ACC112 (cell line): ENCODE results near the gene ADGRG2.

ENCODE experiments used
- H2AFZ ChIP-seq: fragments of 200-600 bp; sonication (generic); one replicate; pipeline ENCODE4 v1.6.0; 2017; ENCODE audit warnings: antibody characterized with exemption, low read length; ENCODE audit not compliant: unreplicated experiment
- H3K27ac ChIP-seq: fragments of 200-600 bp; sonication (generic); 2 replicates; pipeline ENCODE4 v1.5.1; 2014; ENCODE audit warnings: low read depth, mild to moderate bottlenecking, antibody characterized with exemption, low read length, moderate library complexity
- H3K27me3 ChIP-seq: fragments of 200-600 bp; sonication (generic); 2 replicates; pipeline ENCODE4 v1.6.1; 2014; ENCODE audit warnings: mild to moderate bottlenecking, antibody characterized with exemption, low read length, moderate library complexity, mixed read lengths; ENCODE audit not compliant: insufficient read depth
- H3K36me3 ChIP-seq: fragments of 200-600 bp; sonication (generic); 2 replicates; pipeline ENCODE4 v1.6.1; 2016; ENCODE audit warnings: mild to moderate bottlenecking, antibody characterized with exemption, low read length, moderate library complexity, mixed read lengths; ENCODE audit not compliant: insufficient read depth
- H3K4me1 ChIP-seq: fragments of 200-600 bp; sonication (generic); one replicate; pipeline ENCODE4 v1.6.1; 2016; ENCODE audit warnings: low read length, mixed read lengths; ENCODE audit not compliant: insufficient read depth, unreplicated experiment, control insufficient read depth
- H3K4me3 ChIP-seq: fragments of 200-600 bp; sonication (generic); 2 replicates; pipeline ENCODE4 v1.5.1; 2014; ENCODE audit warnings: mild to moderate bottlenecking, low read depth, low read length
- H3K79me2 ChIP-seq: fragments of 200-600 bp; sonication (generic); one replicate; pipeline ENCODE4 v1.6.0; 2016; ENCODE audit warnings: low read length; ENCODE audit not compliant: control insufficient read depth, unreplicated experiment, insufficient read depth

The ADGRG2 gene

GRCh38 chrX:18962329-18962728 lies 159.9 kb downstream of the ADGRG2 start:
- H2AFZ ChIP-seq = no peak overlapping the region
- no peaks in the 10 kb centered on the region for H3K27me3 ChIP-seq
- no peaks in the 10 kb centered on the region for H3K36me3 ChIP-seq
- H3K4me1 ChIP-seq = peaks cover 13% of the 10 kb centered on the region
- H3K79me2 ChIP-seq = peaks cover 9% of the 10 kb centered on the region
- 0 out of 2 replicates have a peak overlapping the region, but pooled peaks have one; percentile 25 for H3K4me3 ChIP-seq
- no peak overlapping the region for H3K27ac ChIP-seq

DNA sequence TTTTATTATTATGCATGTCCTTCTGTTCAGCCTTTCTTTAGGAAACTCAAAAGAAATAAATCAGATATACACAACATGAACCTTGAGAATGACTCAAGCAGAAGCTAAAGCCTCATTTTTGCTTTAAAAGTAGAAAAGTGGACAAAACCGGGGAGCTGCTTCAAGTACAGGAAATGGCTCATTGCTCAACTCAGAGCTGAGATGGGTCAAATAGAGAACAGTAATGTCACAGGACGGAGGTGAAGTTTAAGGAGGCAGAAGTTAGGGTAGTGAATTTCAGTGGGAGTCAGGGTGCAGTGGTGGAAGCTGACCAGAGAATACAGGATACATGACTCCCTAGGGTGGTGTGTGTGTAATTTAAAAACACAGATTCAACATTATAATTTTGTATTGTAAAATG lies 160.6 kb downstream of the ADGRG2 start:
- Histone ChIP-seq H3K79me2 (peaks cover 9% of the 10 kb centered on the region), H3K27me3 (no peaks in the 10 kb centered on the region), H3K27ac (peak overlapping the region; percentile 55), H2AFZ (peak overlapping the region; percentile 38), H3K4me3 (peak overlapping the region; percentile 25; the same call in 1 of the 2 replicates), H3K36me3 (no peaks in the 10 kb centered on the region), H3K4me1 (peaks cover 13% of the 10 kb centered on the region)

GRCh38 chrX:18956303-18957032 lies 165.8 kb downstream of the ADGRG2 start:
- H3K79me2 ChIP-seq = peaks cover 6% of the 10 kb centered on the region
- H3K4me3 ChIP-seq = no peak overlapping the region
- no peaks in the 10 kb centered on the region for H3K27me3 ChIP-seq
- H2AFZ ChIP-seq = no peak overlapping the region
- H3K36me3 ChIP-seq = no peaks in the 10 kb centered on the region
- H3K4me1 ChIP-seq = peaks cover 2% of the 10 kb centered on the region
- no peak overlapping the region for H3K27ac ChIP-seq

DNA sequence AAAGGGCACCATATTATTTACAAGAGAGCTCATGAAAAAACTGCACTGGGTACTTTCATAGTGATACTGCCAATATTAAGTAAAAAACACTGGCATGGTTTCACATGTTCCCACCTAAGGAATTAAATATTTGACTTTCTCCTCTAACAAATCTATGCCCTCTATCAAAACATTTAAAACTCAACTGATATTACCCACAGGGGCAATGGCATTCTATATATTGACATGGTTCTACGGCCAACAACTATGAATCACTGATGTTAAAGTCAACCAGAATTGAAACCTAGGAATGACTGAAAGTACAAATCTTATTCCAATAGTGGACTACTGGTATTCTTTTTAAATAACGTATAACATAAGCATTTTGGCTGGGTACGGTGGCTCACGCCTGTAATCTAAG lies 166.6 kb downstream of the ADGRG2 start:
- Histone ChIP-seq H2AFZ (no peak overlapping the region), H3K36me3 (no peaks in the 10 kb centered on the region), H3K4me1 (no peaks in the 10 kb centered on the region), H3K79me2 (peaks cover 6% of the 10 kb centered on the region), H3K4me3 (no peak overlapping the region), H3K27ac (no peak overlapping the region), H3K27me3 (no peaks in the 10 kb centered on the region)

DNA sequence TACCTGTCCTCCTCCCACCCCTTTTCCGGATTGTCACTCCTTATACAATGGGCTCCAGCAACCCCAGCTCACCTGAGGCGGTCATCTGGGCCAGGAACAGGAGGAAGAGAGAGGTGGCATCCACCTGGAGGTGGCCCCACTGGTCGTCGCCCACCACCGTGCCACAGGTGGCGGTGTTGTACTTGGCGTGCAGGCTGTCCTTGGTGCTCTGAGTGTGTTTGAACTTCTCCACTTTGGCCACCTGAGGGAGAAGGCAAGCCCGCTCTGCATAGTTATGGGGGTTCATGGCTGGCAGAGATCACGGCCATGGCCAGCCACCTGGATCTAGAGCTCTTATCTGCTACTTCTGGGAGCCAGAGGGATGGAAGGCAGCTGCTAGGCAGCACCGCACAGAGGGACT lies 171.2 kb downstream of the ADGRG2 start:
- Histone ChIP-seq H3K79me2 (no peaks in the 10 kb centered on the region), H3K4me1 (no peaks in the 10 kb centered on the region), H3K27ac (no peak overlapping the region), H3K36me3 (no peaks in the 10 kb centered on the region), H2AFZ (no peak overlapping the region), H3K27me3 (no peaks in the 10 kb centered on the region), H3K4me3 (no peak overlapping the region)

- Histone ChIP-seq H3K79me2 (no peaks in the 10 kb centered on the region), H3K27me3 (no peaks in the 10 kb centered on the region), H3K36me3 (no peaks in the 10 kb centered on the region), H2AFZ (no peak overlapping the region), H3K27ac (no peak overlapping the region), H3K4me1 (no peaks in the 10 kb centered on the region), H3K4me3 (no peak overlapping the region)
Measured at GRCh38 chrX:18949944-18950301, 172.3 kb downstream of the ADGRG2 start.

DNA sequence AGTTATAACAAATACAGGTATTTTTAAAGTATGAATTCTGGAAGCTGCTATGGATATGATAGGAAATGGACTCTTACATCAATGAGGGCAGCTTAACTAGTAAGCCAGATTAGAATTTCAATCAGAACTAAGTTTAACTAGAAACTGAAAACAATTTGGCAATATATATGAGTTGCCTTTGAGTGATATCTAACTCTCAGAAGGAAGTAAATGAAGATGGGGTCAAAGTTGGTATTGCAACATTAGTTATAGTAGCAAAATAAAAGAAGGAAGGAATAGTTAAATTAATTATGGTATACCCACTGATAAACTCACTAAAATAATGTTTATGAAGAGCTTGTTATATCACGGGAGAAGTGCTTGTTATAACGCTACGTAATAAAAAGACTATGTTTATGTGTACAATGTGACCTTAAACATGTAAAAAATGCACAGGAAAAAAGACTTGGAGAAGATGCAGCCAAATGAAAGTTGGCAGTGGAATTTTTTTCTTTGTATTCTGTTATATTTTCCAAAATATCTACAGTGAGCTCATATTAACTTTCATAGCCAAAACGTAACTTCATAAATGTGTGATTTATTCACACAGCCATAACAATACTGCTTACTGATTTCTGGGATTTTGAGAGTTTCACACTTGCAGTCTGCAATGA lies 172.9 kb downstream of the ADGRG2 start:
- no peak overlapping the region for H2AFZ ChIP-seq
- H3K4me3 ChIP-seq = no peak overlapping the region
- H3K27me3 ChIP-seq = no peaks in the 10 kb centered on the region
- no peaks in the 10 kb centered on the region for H3K79me2 ChIP-seq
- H3K27ac ChIP-seq = no peak overlapping the region
- H3K4me1 ChIP-seq = no peaks in the 10 kb centered on the region
- no peaks in the 10 kb centered on the region for H3K36me3 ChIP-seq

DNA sequence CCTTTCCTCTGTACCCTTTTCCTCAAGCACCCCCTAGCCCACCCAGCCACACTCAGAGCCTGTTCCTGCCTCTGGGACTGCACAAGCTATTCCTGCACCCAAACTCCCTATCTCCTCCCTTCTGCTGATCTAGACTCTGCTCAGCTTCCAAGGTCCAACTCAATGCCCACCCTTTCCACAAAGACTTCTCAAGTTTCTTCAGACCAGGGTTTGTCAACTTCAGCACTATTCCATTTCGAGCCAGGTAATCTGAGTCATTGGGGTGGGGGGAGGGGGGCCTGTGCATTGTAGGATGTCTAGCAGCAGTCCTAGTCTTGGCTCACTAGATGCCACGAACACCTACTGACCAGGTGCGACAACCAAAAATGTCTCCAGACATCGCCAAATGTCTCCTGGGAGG lies 175.7 kb downstream of the ADGRG2 start:
- Histone ChIP-seq H3K79me2 (no peaks in the 10 kb centered on the region), H2AFZ (no peak overlapping the region), H3K4me3 (no peak overlapping the region), H3K36me3 (no peaks in the 10 kb centered on the region), H3K4me1 (no peaks in the 10 kb centered on the region), H3K27me3 (no peaks in the 10 kb centered on the region), H3K27ac (no peak overlapping the region)

GRCh38 chrX:18946157-18946556 lies 176.1 kb downstream of the ADGRG2 start:
- no peaks in the 10 kb centered on the region for H3K36me3 ChIP-seq
- no peaks in the 10 kb centered on the region for H3K27me3 ChIP-seq
- no peak overlapping the region for H2AFZ ChIP-seq
- H3K4me1 ChIP-seq = no peaks in the 10 kb centered on the region
- no peak overlapping the region for H3K4me3 ChIP-seq
- H3K79me2 ChIP-seq = no peaks in the 10 kb centered on the region
- H3K27ac ChIP-seq = no peak overlapping the region

- H3K4me3 ChIP-seq = no peak overlapping the region
- H3K27me3 ChIP-seq = no peaks in the 10 kb centered on the region
- H3K4me1 ChIP-seq = no peaks in the 10 kb centered on the region
- no peak overlapping the region for H3K27ac ChIP-seq
- H3K79me2 ChIP-seq = no peaks in the 10 kb centered on the region
- H2AFZ ChIP-seq = no peak overlapping the region
- no peaks in the 10 kb centered on the region for H3K36me3 ChIP-seq
Measured at GRCh38 chrX:18945483-18945882, 176.8 kb downstream of the ADGRG2 start.

DNA sequence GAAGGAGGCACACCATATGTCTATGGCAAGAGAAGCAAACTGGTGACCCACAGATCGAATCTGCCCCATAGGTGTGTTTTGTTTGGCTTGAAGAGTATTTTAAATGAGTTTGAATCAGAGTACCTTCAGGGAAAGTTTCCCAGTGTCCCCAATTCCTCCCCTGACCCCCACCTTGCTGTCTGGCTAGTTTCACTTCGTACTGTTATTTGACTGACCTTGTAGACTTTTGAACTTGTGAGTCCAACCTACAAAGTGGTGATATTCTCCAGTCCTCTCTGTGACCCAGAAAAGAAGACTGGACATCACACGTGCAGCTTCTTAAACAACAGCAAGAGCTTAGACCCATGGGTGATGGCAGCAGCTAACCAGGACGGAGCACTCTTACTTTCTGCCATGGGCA lies 177.8 kb downstream of the ADGRG2 start:
- H3K79me2 ChIP-seq = no peaks in the 10 kb centered on the region
- no peak overlapping the region for H3K27ac ChIP-seq
- H3K27me3 ChIP-seq = no peaks in the 10 kb centered on the region
- no peak overlapping the region for H3K4me3 ChIP-seq
- no peak overlapping the region for H2AFZ ChIP-seq
- H3K36me3 ChIP-seq = no peaks in the 10 kb centered on the region
- no peaks in the 10 kb centered on the region for H3K4me1 ChIP-seq
